Measurements from ENCODE around the gene SAC3D1. TPM values are rescaled to one million over a fixed set of nuclear protein-coding genes. Genes with fewer than 3 reads are reported as not detected.
"Not testable (repeated sequence)": the region's sequence is repeated elsewhere in the genome, so short reads cannot be mapped to it uniquely, and the experiment has no call there.

SAC3D1 gene
- total RNA-seq, 1 donor from 2014 or later: 14.3 TPM

GRCh38 chr11:64998690-64999431 is 42.1 kb upstream of the SAC3D1 start:
- Mint-ChIP-seq H3K4me1 (ENCODE audit: low read depth) (peaks cover 5% of the 10 kb centered on the region), H3K9me3 (ENCODE audit: low read depth) (no peaks in the 10 kb centered on the region), H3K27me3 (ENCODE audit: low read depth) (no peaks in the 10 kb centered on the region), H3K27ac (ENCODE audit: unreplicated experiment) (no peak overlapping the region), H3K4me3 (ENCODE audit: unreplicated experiment) (no peak overlapping the region), H3K36me3 (ENCODE audit: low read depth) (no peaks in the 10 kb centered on the region)
- TF ChIP-seq CTCF (IDR thresholded peaks at IDR 0.05): no peak
- DNase-seq (ENCODE audit: low spot score): no peak

GRCh38 chr11:64999478-64999877 is 41.5 kb upstream of the SAC3D1 start:
- H3K27me3 Mint-ChIP-seq (ENCODE audit: low read depth): no peaks in the 10 kb centered on the region
- H3K36me3 Mint-ChIP-seq (ENCODE audit: low read depth): no peaks in the 10 kb centered on the region
- no peaks in the 10 kb centered on the region for H3K9me3 Mint-ChIP-seq (ENCODE audit: low read depth)
- H3K4me1 Mint-ChIP-seq (ENCODE audit: low read depth): peaks cover 5% of the 10 kb centered on the region
- no peak overlapping the region for H3K27ac Mint-ChIP-seq (ENCODE audit: unreplicated experiment)
- no peak for DNase-seq (ENCODE audit: low spot score)
- no peak for TF ChIP-seq CTCF (IDR thresholded peaks at IDR 0.05)
- H3K4me3 Mint-ChIP-seq (ENCODE audit: unreplicated experiment): no peak overlapping the region

GRCh38 chr11:65002706-65003105 is 38.3 kb upstream of the SAC3D1 start:
- Mint-ChIP-seq H3K4me1 (ENCODE audit: low read depth) (peaks cover 9% of the 10 kb centered on the region), H3K36me3 (ENCODE audit: low read depth) (no peaks in the 10 kb centered on the region), H3K27me3 (ENCODE audit: low read depth) (no peaks in the 10 kb centered on the region), H3K27ac (ENCODE audit: unreplicated experiment) (no peak overlapping the region), H3K9me3 (ENCODE audit: low read depth) (no peaks in the 10 kb centered on the region), H3K4me3 (ENCODE audit: unreplicated experiment) (no peak overlapping the region)
- no peak for DNase-seq (ENCODE audit: low spot score)
- TF ChIP-seq CTCF (IDR thresholded peaks at IDR 0.05): no peak

- no peaks in the 10 kb centered on the region for H3K27me3 Mint-ChIP-seq (ENCODE audit: low read depth)
- H3K4me3 Mint-ChIP-seq (ENCODE audit: unreplicated experiment): no peak overlapping the region
- no peak for TF ChIP-seq CTCF (IDR thresholded peaks at IDR 0.05)
- H3K36me3 Mint-ChIP-seq (ENCODE audit: low read depth): no peaks in the 10 kb centered on the region
- peaks cover 9% of the 10 kb centered on the region for H3K4me1 Mint-ChIP-seq (ENCODE audit: low read depth)
- no peak for DNase-seq (ENCODE audit: low spot score)
- H3K27ac Mint-ChIP-seq (ENCODE audit: unreplicated experiment): no peak overlapping the region
- H3K9me3 Mint-ChIP-seq (ENCODE audit: low read depth): no peaks in the 10 kb centered on the region
Observed at GRCh38 chr11:65003282-65003681, 37.7 kb upstream of the SAC3D1 start.

GRCh38 chr11:65003968-65004367 is 37.0 kb upstream of the SAC3D1 start:
- H3K4me3 Mint-ChIP-seq (ENCODE audit: unreplicated experiment); H3K4me1 Mint-ChIP-seq (ENCODE audit: low read depth); H3K36me3 Mint-ChIP-seq (ENCODE audit: low read depth); DNase-seq (ENCODE audit: low spot score); H3K27me3 Mint-ChIP-seq (ENCODE audit: low read depth); H3K9me3 Mint-ChIP-seq (ENCODE audit: low read depth); H3K27ac Mint-ChIP-seq (ENCODE audit: unreplicated experiment): not testable (repeated sequence)

GRCh38 chr11:65008016-65008415 is 33.0 kb upstream of the SAC3D1 start:
- peaks cover 11% of the 10 kb centered on the region for H3K4me1 Mint-ChIP-seq (ENCODE audit: low read depth)
- H3K4me3 Mint-ChIP-seq (ENCODE audit: unreplicated experiment): no peak overlapping the region
- H3K27me3 Mint-ChIP-seq (ENCODE audit: low read depth): no peaks in the 10 kb centered on the region
- no peak for DNase-seq (ENCODE audit: low spot score)
- H3K9me3 Mint-ChIP-seq (ENCODE audit: low read depth): no peaks in the 10 kb centered on the region
- no peak for TF ChIP-seq CTCF (IDR thresholded peaks at IDR 0.05)
- H3K36me3 Mint-ChIP-seq (ENCODE audit: low read depth): no peaks in the 10 kb centered on the region
- H3K27ac Mint-ChIP-seq (ENCODE audit: unreplicated experiment): no peak overlapping the region

Measured in chondrocyte (in vitro differentiated cells).